ENCODE data around the gene MUC6. TPM values are rescaled to one million over a fixed set of nuclear protein-coding genes. Genes with fewer than 3 reads are reported as not detected.

The MUC6 gene
- total RNA-seq, 1 donor from 2014 or later: not detected

- no peak for DNase-seq (ENCODE audit: extremely low read depth, low read depth, low spot score)
Observed at GRCh38 chr11:1037506-1038055, 1.1 kb upstream of the MUC6 start.

- no peak for DNase-seq (ENCODE audit: extremely low read depth, low read depth, low spot score)
Observed at GRCh38 chr11:1036931-1037330, 413 bp upstream of the MUC6 start.

DNA sequence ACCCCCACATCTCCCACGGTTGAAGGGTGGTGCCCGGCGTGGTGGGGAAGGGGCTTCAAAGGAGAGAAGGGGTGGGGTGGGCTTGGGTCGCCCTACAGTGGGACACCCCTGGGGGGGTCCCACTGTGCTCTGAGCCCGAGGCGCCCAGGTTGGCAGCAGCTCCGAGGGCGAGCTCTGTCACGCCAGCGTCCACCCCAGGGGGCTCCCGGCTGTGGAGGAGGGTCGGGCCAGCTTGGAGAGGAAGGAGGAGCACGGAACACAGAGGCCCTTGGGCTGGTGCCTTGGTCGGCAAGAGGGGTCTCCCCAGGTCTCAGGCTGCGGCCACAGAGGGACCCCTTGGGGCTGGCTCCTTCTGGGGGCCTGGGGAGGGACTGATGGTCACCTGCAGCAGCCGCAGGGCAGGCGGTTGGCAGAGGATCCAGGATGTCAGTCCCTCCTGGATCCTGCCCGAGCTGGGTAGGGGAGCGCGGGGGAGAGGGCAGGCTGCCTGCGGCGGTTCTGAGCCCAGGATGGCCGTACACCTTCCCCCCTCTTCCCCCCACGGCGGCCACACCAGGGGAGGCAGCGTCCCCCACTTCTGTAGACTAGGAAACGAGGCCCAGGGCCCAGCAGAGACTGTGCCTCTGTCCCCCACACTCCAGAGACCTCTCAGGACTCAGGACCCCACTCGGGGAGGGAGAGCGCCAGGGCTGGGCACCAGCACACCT is 788 bp downstream of the MUC6 start:
- no peak for DNase-seq (ENCODE audit: extremely low read depth, low read depth, low spot score)

DNA sequence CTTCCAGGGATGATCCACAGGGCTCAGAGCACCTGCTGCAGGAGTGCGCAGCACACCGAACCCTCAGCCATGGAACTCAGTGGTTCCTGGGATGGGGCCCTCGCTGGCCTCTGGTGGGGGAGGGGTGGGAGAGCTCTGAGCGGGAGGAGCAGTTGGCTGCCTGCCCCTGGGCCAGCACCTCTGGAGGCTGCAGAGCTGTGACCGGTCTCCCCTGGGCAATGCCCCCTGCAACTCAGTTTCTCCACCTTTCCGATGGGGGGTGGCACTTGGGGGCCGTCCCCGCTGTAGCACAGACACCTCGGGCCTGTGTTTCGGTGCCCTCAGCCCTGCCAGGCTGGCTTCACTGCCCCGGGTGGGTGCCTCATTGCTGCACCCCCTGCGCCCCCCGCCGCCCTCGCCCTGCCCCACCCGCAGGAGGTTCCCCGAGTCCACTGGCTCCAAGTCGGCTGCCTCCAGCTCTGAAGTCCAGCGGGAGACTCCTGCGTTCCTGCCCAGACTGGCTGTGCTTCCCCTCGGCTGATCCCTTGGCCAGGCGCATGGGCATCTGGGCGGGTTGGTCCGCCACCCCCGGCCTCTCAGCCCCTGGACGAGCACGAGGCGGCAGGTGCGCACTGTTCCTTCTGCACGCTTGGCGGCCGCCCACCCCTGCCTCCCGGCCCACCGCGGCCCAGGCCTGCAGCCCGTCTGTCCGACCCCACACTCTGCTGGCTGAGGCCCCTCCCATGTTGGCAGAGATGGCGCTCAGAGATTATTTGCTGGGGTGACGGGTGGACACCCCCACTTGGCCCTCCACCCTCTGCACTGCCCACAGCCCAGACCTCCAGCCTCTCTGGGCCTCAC is 1.8 kb downstream of the MUC6 start:
- no peak for DNase-seq (ENCODE audit: extremely low read depth, low read depth, low spot score)

GRCh38 chr11:1034001-1034400 is 2.5 kb downstream of the MUC6 start:
- DNase-seq (ENCODE audit: extremely low read depth, low read depth, low spot score): no peak

DNA sequence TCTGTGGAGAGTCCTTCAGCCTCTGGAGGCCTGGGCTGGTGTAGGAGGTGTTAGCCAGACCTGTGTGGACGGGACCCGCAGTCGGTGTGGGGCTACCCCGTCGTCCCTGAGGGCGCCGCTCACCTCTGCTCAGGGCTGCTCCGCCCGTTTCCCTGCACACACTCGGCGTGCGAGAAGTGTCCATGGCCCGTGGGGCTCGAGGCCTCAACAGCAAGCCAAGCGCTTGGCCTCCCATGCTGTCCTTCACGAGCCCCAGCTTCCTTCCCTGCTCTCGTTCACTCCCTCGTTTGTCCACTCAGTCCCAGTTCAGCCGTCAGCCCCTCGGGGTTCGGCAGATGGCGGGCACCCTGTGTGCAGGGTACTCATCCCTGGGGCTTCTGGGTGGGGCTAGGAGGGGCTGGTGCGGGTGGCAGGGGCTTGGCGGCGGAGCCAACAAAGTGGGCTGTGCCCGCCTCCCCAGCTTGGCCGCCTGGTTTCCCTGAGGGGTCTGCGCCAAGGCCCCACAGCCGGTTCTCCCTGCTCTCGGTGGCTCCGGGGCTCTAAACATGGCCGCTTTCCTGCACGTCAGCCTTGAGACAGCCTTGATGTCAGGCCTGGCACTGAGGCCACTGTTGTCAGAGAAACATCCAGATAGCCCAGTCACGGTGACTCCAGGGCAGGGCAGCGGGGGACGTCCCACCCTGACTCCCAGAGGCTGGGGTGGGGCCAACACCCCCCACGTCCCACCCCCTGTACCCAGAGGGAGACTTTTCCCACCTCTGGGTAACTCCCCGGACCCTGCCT is 3.3 kb downstream of the MUC6 start:
- DNase-seq (ENCODE audit: extremely low read depth, low read depth, low spot score): no peak

DNA sequence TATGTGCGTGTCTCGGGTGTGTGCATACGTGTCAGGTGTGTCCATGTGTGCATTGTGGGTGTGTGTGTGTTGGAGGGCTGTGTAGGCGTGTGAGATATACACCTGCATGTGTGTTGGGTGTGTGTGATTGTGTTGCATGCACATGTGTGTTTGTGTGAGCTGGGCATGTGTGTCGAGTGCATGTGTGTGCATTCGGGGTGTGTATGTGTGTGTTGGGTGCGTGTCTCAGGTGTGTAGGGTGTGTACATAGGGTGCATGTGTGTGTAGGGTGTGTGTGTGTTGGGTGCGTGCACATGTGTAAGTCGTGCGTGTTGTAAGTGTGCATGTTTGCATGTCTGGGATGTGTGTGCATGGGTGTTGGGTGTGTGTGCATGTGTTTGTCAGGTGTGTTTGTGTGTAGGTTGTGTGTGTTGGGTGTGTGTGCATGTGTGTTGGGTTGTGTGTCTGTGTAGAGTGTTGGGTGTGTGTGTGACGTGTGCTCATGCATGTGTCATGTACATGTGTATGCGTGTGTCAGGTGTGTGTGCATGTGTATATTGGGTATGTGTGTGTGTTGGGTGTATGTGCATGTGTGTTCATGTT is 4.1 kb downstream of the MUC6 start:
- no peak for DNase-seq (ENCODE audit: extremely low read depth, low read depth, low spot score)

- no peak for DNase-seq (ENCODE audit: extremely low read depth, low read depth, low spot score)
Observed at GRCh38 chr11:1031121-1031899, 5.2 kb downstream of the MUC6 start.

DNA sequence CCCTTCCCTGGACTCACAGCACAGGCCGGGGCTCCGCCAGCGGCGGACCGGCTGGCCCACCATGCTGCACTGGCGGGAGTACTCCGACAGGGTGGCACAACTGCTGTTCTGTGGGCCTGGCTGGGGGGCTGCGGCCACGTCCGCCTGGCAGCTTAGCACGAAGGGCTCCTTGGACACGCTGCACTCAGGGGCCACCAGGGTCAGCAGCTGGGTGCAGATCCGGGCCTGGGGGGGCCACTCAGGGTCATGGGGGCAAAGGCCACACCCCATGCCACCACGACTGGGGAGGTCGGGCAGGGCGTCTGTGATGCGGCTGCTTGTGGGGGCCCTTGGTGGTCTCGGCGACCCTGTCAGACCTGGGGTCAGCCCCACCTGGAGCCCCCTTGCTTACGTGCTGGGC is 6.0 kb downstream of the MUC6 start:
- DNase-seq (ENCODE audit: extremely low read depth, low read depth, low spot score): no peak

- DNase-seq (ENCODE audit: extremely low read depth, low read depth, low spot score): no peak
Observed at GRCh38 chr11:1030086-1030485, 6.4 kb downstream of the MUC6 start.

DNA sequence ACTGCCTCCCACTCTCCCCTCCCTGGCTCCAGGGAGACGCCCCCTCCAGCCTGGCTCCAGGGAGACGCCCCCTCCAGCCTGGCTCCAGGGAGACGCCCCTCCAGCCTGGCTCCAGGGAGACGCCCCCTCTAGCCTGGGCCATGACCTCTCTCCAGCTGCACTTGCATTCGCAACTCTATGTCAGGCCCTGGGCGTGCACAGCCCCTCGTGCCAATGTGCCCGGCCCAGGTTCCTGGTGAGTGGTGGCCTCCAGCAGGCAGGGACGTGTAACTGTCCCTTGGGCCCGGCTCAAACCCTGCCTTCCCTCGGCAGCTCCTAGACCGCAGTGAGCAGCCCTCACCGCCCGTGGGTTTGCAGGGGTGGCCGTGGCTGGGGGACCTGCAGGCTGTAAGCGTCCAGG is 6.9 kb downstream of the MUC6 start:
- DNase-seq (ENCODE audit: extremely low read depth, low read depth, low spot score): no peak

- no peak for DNase-seq (ENCODE audit: extremely low read depth, low read depth, low spot score)
Observed at GRCh38 chr11:1029051-1029450, 7.5 kb downstream of the MUC6 start.

GRCh38 chr11:1028616-1029015 is 7.9 kb downstream of the MUC6 start:
- DNase-seq (ENCODE audit: extremely low read depth, low read depth, low spot score): no peak

- DNase-seq (ENCODE audit: extremely low read depth, low read depth, low spot score): no peak
Observed at GRCh38 chr11:1028291-1028540, 8.3 kb downstream of the MUC6 start.

DNA sequence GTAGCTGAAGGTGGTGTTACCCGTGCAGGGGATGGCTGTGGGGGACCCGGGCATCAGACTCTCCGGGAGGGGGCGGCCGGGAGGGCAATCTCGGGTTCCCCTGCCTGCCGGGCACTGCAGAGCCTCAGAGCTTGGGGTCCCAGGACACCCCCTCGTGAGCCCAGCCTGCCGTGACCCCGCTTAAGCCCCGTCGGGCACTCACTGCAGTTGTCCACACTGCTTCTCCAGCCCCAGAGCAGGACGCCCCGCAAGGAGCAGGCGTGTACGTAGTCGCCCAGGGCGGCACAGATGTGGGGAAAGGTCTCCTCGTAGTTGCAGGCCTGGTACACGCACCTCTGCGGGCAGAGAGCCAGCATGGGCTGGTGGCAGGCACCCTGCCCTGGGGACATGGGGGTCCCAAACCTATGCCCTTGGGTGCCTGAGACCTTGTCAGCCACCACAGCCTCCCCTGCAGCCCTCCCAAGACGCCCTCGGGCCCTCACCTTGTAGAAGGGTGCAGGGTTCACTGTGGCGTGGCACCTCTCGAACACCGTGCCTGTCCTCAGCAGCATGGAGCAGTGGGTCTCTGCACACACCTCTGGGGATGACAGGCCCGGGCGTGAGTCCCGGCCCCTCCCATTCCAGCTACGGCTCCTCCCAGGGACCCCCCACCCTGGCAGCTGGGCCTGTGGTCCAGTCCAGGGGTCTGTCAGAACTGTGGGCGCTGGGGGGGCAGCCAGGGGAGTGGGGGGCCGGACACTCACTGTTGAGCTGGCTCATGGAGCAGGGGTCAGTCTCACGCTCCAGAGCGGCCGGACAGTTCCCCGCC is 8.8 kb downstream of the MUC6 start:
- no peak for DNase-seq (ENCODE audit: extremely low read depth, low read depth, low spot score)

DNA sequence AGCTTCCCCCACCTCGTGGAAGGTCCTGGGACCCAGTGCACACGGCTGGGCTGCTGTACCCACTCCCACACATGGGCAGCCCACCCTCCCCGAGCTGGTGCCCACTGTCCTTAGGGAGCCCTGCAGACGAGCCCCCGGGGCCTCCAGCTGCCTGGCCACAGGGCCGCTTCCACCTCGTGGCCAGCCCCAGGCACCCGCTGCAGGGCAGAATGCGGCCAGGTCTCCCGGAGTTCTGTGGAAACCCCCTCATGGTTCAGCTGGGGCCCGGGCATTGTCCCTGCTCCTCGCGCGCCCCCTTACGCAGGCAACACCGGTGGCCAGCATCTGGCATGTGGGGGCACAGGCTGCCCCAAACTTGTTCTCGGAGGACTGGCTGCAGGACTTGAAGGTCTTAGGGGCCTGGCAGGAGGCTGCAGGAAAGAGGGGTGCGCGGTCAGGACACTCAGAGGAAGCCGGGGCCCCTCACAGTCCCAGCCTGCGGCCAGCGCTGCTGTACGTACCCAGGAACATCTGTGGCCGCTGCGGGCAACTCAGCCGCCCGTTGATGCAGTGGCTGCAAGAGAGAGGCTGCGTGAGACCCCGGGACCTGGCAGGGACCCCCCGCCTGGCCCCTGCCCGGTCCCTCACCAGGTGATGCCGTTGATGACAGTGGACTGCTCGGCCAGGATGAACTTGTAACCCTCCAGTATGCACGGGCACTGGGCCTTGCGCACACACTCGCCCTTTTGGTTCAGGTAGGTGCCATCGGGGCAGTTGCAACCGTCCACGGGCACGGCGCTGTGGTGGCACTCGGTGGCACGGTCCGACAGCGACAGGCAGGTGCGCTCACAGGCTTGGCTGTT is 9.7 kb downstream of the MUC6 start:
- DNase-seq (ENCODE audit: extremely low read depth, low read depth, low spot score): no peak

DNA sequence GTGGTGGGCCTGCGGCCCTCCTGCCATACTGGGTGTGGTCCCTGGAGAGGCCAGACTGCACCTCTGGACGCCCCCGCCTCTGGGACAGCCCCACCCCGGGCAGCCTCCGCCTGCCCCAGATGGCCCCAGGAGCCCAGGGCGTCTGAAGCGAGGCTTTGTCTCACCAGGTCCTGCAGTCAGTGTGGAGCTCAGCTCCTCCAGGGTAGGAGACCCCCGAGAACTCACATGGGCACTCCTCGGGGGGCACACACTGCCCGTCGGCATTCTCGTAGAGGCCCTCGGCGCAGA is 10.4 kb downstream of the MUC6 start:
- DNase-seq (ENCODE audit: extremely low read depth, low read depth, low spot score): no peak

GRCh38 chr11:1025410-1026162 is 10.9 kb downstream of the MUC6 start:
- DNase-seq (ENCODE audit: extremely low read depth, low read depth, low spot score): no peak
